LNCAP (cell line): ENCODE data around the gene ARNT2.

Experiments
- CTCF ChIP-seq: fragments of 450-650 bp; IDR thresholded peaks from 2 replicates; pipeline ENCODE4 v1.5.1; 2017; ENCODE audit warnings: mild to moderate bottlenecking

The ARNT2 gene

GRCh38 chr15:80480171-80480811 lies 76.1 kb downstream of the ARNT2 start:
- no peak for TF ChIP-seq CTCF

GRCh38 chr15:80480909-80481308 lies 76.7 kb downstream of the ARNT2 start:
- no peak for TF ChIP-seq CTCF

- no peak for TF ChIP-seq CTCF
Observed at GRCh38 chr15:80482696-80483095, 78.5 kb downstream of the ARNT2 start.

- no peak for TF ChIP-seq CTCF
Observed at GRCh38 chr15:80483725-80484161, 79.6 kb downstream of the ARNT2 start.

- TF ChIP-seq CTCF = no peak
Observed at GRCh38 chr15:80484333-80484864, 80.2 kb downstream of the ARNT2 start.

- TF ChIP-seq CTCF = no peak
Observed at GRCh38 chr15:80485370-80486164, 81.4 kb downstream of the ARNT2 start.

GRCh38 chr15:80487839-80488390 lies 83.7 kb downstream of the ARNT2 start:
- no peak for TF ChIP-seq CTCF
